GM12865 (cell line): ENCODE data around the gene AREL1.

Source experiments
- DNase-seq: peaks from one replicate; pipeline ENCODE4 v3.0.0; 2010; ENCODE audit warnings: low read depth
- H3K4me3 ChIP-seq: 2 replicates; pipeline ENCODE4 v1.5.1; 2011; ENCODE audit warnings: mild to moderate bottlenecking, low read depth, low read length, control low read depth
- CTCF ChIP-seq: IDR thresholded peaks from 2 replicates; pipeline ENCODE4 v1.5.1; 2011; ENCODE audit warnings: low read length, control low read depth, low read depth, inconsistent platforms; ENCODE audit not compliant: insufficient read depth; ENCODE audit errors: missing control alignments

Gene AREL1

GRCh38 chr14:74702293-74702692 lies 10.6 kb downstream of the AREL1 start:
- TF ChIP-seq CTCF, result no peak

GRCh38 chr14:74698465-74698864 lies 14.4 kb downstream of the AREL1 start:
- DNase-seq, result no peak
- H3K4me3 ChIP-seq, result no peak overlapping the region
- no peak for TF ChIP-seq CTCF

More at GRCh38 chr14:74702293-74702692, 10.6 kb downstream of the AREL1 start:
- no peak overlapping the region for H3K4me3 ChIP-seq
- DNase-seq, result no peak

GRCh38 chr14:74697976-74698375 lies 14.9 kb downstream of the AREL1 start:
- DNase-seq, result no peak
- no peak for TF ChIP-seq CTCF
- no peak overlapping the region for H3K4me3 ChIP-seq

- TF ChIP-seq CTCF, result no peak
- no peak for DNase-seq
- no peak overlapping the region for H3K4me3 ChIP-seq
Observed at GRCh38 chr14:74697543-74697942, 15.3 kb downstream of the AREL1 start.

- H3K4me3 ChIP-seq, result no peak overlapping the region
- no peak for DNase-seq
- no peak for TF ChIP-seq CTCF
Observed at GRCh38 chr14:74697011-74697410, 15.9 kb downstream of the AREL1 start.

GRCh38 chr14:74695406-74695805 lies 17.5 kb downstream of the AREL1 start:
- no peak for TF ChIP-seq CTCF
- no peak overlapping the region for H3K4me3 ChIP-seq
- no peak for DNase-seq

- TF ChIP-seq CTCF, result no peak
- H3K4me3 ChIP-seq, result no peak overlapping the region
- DNase-seq, result no peak
Observed at GRCh38 chr14:74693191-74693590, 19.7 kb downstream of the AREL1 start.
